Measurements from ENCODE around the gene ZNF385A.

Gene ZNF385A

GRCh38 chr12:54394281-54394719, 9.8 kb upstream of the ZNF385A start:
- DNase-seq (ENCODE audit: extremely low read depth in 1 of 2, low read depth in 1 of 2): no peak

- DNase-seq (ENCODE audit: extremely low read depth in 1 of 2, low read depth in 1 of 2): no peak
These were observed 9.2 kb upstream of the ZNF385A start for GRCh38 chr12:54393743-54394142.

GRCh38 chr12:54393207-54393609, 8.7 kb upstream of the ZNF385A start:
- no peak for DNase-seq (ENCODE audit: extremely low read depth in 1 of 2, low read depth in 1 of 2)

GRCh38 chr12:54392485-54393206, 8.1 kb upstream of the ZNF385A start:
- no peak for DNase-seq (ENCODE audit: extremely low read depth in 1 of 2, low read depth in 1 of 2)

GRCh38 chr12:54390668-54391551, 6.4 kb upstream of the ZNF385A start:
- peak; percentile 45 to 57 for DNase-seq (ENCODE audit: extremely low read depth in 1 of 2, low read depth in 1 of 2)

- DNase-seq (ENCODE audit: extremely low read depth in 1 of 2, low read depth in 1 of 2): no peak
These were observed 5.7 kb upstream of the ZNF385A start for GRCh38 chr12:54390176-54390667.

GRCh38 chr12:54389607-54390175, 5.2 kb upstream of the ZNF385A start:
- DNase-seq (ENCODE audit: extremely low read depth in 1 of 2, low read depth in 1 of 2): no peak

GRCh38 chr12:54389134-54389508, 4.6 kb upstream of the ZNF385A start:
- DNase-seq (ENCODE audit: extremely low read depth in 1 of 2, low read depth in 1 of 2): no peak

- DNase-seq (ENCODE audit: extremely low read depth in 1 of 2, low read depth in 1 of 2): no peak
These were observed 4.0 kb upstream of the ZNF385A start for GRCh38 chr12:54388237-54389133.

GRCh38 chr12:54387114-54387467, 2.6 kb upstream of the ZNF385A start:
- DNase-seq (ENCODE audit: extremely low read depth in 1 of 2, low read depth in 1 of 2): no peak

GRCh38 chr12:54386403-54387113, 2.0 kb upstream of the ZNF385A start:
- no peak for DNase-seq (ENCODE audit: extremely low read depth in 1 of 2, low read depth in 1 of 2)

- DNase-seq (ENCODE audit: extremely low read depth in 1 of 2, low read depth in 1 of 2): no peak
These were observed 850 bp upstream of the ZNF385A start for GRCh38 chr12:54385251-54385914.

GRCh38 chr12:54383041-54383609, 1.4 kb downstream of the ZNF385A start:
- peak in 1 of 2 donors; percentile 47 for DNase-seq (ENCODE audit: extremely low read depth in 1 of 2, low read depth in 1 of 2)

- DNase-seq (ENCODE audit: extremely low read depth in 1 of 2, low read depth in 1 of 2): no peak
These were observed 3.4 kb downstream of the ZNF385A start for GRCh38 chr12:54381136-54381535.

GRCh38 chr12:54379398-54380201, 4.9 kb downstream of the ZNF385A start:
- DNase-seq (ENCODE audit: extremely low read depth in 1 of 2, low read depth in 1 of 2): peak; percentile 77 to 79

- DNase-seq (ENCODE audit: extremely low read depth in 1 of 2, low read depth in 1 of 2): no peak
These were observed 5.6 kb downstream of the ZNF385A start for GRCh38 chr12:54378796-54379397.

- no peak for DNase-seq (ENCODE audit: extremely low read depth in 1 of 2, low read depth in 1 of 2)
These were observed 6.6 kb downstream of the ZNF385A start for GRCh38 chr12:54377797-54378515.
